ENCODE results near the gene MAIP1.

DNA sequence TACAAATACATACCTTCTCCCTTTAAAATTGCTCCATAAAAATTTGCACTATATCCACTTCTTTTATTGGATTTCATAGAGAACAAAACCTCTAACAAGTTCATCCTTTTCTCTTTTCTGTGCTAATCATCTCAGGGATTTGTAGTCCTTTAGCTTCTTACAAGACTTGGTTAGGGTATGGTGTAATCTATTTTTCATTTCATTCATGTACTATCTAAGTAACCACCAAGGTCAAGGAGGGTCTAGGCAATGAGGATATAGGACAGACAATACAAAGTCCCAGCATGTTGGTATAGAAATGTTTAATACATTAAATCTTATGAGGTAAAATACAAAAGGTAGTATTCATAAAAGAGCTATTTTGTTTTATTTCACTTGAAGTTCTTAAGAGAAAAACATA is 26.8 kb upstream of the MAIP1 start:
- TF ChIP-seq CTCF (IDR thresholded peaks at IDR 0.05; ENCODE audit: extremely low read depth in 1 of 2, insufficient read depth in 1 of 2, low read depth in 1 of 2, low read length in 2 of 2) (no peak), POLR2A (IDR thresholded peaks at IDR 0.05; ENCODE audit: low read depth, low read length) (no peak), POLR2AphosphoS5 (IDR thresholded peaks at IDR 0.05; ENCODE audit: insufficient read depth, low read depth, low read length) (no peak), MYC (IDR thresholded peaks at IDR 0.05; ENCODE audit: low read depth, low read length) (no peak), EZH2 (IDR thresholded peaks at IDR 0.05; ENCODE audit: borderline replicate concordance, low read depth, low read length, severe bottlenecking) (no peak), FOS (IDR thresholded peaks at IDR 0.05; ENCODE audit: borderline replicate concordance, insufficient read depth, low read length) (no peak), GATA2 (IDR thresholded peaks at IDR 0.05; ENCODE audit: insufficient read depth, insufficient read length, low read depth, low read length) (no peak)

Data from endothelial cell of umbilical vein (primary cell).